GM19238 (cell line): ENCODE measurements around the gene TIMM13.

ENCODE experiments used
- DNase-seq: peaks from one replicate; pipeline ENCODE4 v3.0.0; 2011; ENCODE audit warnings: low spot score; ENCODE audit not compliant: insufficient read length

Gene TIMM13

GRCh38 chr19:2454962-2455850, 27.8 kb upstream of the TIMM13 start:
- DNase-seq, result no peak

GRCh38 chr19:2454199-2454961, 27.0 kb upstream of the TIMM13 start:
- DNase-seq, result no peak

GRCh38 chr19:2453431-2454025, 26.1 kb upstream of the TIMM13 start:
- DNase-seq, result no peak

DNA sequence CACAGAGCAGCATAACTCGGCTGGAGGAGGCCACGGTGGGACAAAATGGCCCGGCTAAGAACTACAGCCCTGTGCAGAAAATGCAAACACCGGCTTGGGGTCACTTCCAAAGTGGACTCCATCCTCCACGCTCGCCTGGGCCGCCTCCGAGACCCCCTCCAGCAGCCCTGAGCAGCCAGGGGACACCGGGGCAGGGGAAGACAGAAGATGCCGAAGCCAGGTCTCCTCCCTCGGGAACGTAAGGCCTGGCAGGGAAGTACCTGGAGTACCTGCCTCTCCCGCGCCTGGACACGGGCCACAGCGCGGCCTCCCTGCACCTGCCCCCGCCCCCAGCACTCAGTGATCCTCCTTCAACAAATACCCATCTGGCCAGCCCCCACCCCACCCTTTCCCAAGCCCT, 24.4 kb upstream of the TIMM13 start:
- no peak for DNase-seq

DNA sequence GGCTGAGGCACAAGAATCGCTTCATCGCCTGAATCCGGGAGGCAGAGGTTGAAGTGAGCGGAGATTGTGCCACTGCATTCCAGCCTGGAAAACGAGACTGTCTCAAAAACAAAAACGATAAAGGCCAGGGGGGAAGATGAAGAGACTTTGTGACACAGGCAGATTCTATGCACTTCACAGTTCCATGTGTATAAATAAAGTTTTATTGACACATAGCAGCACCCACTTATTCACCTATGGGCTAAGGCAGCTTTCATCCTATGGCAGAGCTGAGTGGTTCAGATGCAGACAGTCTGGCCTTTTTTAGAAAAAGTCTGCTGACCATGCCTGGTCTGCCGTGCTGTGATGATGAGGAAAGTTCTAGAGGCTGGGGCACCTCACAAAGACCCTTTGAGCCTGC, 23.8 kb upstream of the TIMM13 start:
- DNase-seq, result no peak

DNA sequence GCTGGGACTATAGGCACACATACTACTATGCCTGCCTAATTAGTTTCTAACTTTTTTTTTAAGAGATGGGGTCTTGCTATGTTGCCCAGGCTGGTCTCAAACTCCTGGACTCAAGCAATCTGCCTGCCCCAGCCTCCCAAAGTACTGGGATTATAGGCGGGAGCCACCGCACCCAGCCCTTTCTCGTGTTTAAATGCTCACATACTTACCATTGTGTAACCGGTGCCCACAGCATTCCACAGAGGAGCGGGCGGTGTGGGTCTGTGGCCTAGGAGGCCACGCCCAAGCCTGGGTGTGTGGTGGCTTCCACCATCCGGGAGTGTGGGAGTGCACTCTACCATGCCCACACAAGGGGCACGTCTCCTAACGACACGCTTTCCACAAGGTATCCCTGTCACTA, 21.6 kb upstream of the TIMM13 start:
- DNase-seq, result no peak

- peak; percentile 54 for DNase-seq
These were observed 19.0 kb upstream of the TIMM13 start for GRCh38 chr19:2446381-2446780.

GRCh38 chr19:2444251-2445002, 17.0 kb upstream of the TIMM13 start:
- DNase-seq, result no peak

GRCh38 chr19:2443785-2444182, 16.4 kb upstream of the TIMM13 start:
- no peak for DNase-seq

DNA sequence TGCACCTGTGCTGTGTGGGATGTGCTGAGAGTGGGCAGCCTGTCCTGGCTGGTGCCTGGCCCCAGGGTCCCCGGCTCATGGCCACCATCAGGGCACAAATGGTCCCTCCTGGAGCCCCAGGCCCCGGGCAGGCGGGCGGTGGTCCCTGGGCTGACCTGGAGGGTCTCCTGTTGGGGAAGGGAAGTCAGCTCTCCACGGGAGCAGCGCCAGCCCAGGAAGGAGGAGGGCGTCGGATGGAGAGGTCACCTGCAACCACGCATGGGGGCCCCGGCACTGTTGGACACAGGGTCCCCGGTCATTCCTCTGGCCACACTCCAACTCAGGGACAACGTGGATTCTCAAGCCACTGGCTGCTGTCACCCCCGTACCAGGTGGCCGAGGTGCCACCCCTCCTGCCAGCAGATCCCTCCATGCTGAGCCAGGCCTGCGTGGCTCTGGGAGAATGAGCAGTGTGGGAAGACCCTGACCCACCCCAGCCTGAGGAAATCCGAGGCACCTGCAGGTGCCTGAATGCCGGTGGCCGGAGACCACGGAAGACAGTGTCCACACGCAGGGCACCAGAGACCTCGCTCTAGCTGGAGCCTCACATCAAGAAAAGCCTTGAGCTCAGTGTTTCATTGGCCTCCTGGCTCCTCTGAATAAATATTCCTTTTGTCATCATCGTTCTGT, 15.9 kb upstream of the TIMM13 start:
- no peak for DNase-seq

DNA sequence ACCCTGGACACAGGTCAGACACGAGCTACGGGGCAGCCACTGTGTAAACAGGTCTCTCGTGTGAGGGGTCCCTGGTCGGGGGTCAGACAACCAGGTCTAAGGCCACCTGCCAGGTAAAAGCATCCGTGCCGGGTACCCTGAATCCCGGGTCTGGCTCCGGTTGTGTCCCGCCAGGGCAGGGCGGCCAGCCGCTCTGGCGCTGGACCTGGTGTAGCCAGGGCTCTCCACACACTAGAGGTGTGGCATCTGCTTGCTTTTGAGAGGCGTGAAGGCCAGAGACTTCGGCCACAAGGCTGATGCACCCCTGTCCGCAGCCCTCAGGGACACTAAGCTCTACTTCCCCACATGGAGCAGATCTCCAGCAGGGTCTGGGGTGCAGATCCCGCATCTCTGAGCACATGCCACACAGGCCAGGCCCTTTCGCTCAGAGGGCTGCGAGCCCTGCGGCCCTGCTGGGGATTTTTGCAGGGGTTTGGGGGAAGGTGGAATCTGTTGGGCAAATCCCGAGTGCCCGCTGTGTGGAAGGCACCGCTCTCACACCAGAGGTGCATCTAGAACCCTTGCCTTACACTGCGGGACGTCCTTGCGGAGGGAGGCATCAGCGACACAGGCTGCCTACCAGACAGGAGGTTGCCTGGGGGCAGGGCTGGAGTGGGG, 13.8 kb upstream of the TIMM13 start:
- no peak for DNase-seq

- DNase-seq, result no peak
These were observed 13.1 kb upstream of the TIMM13 start for GRCh38 chr19:2440515-2440914.

GRCh38 chr19:2438178-2438577, 10.8 kb upstream of the TIMM13 start:
- no peak for DNase-seq

- no peak for DNase-seq
These were observed 9.5 kb upstream of the TIMM13 start for GRCh38 chr19:2436926-2437325.

- no peak for DNase-seq
These were observed 9.0 kb upstream of the TIMM13 start for GRCh38 chr19:2436384-2436783.

DNA sequence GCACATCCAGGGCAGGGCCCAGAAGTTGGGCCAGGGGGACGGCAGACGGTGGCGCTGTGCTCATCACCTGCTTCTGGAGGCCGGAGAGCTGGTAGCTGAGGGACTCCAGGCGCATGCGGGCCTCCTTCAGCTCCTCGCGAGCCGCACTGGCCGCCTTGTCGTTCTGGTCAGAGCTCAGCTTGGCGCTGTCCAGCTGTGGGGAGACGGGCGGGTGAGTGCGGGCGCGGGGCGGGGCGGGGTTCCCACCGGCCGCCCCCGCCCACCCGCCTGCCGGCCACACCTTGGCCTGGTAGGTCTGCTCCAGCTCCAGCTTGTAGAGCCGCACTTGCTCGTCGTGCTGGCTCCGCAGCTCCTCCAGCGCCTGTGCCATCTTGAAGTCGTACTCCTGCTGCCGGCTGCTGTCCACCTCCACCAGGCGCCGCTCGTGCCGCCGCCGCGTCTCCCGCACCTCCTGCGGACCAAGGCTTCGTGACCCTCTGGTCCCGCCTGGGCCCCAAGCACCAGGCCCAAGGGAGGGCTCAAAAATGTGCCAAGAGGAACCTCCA, 7.4 kb upstream of the TIMM13 start:
- DNase-seq, result no peak

GRCh38 chr19:2434267-2434666, 6.9 kb upstream of the TIMM13 start:
- no peak for DNase-seq

- no peak for DNase-seq
These were observed 6.5 kb upstream of the TIMM13 start for GRCh38 chr19:2433854-2434253.

DNA sequence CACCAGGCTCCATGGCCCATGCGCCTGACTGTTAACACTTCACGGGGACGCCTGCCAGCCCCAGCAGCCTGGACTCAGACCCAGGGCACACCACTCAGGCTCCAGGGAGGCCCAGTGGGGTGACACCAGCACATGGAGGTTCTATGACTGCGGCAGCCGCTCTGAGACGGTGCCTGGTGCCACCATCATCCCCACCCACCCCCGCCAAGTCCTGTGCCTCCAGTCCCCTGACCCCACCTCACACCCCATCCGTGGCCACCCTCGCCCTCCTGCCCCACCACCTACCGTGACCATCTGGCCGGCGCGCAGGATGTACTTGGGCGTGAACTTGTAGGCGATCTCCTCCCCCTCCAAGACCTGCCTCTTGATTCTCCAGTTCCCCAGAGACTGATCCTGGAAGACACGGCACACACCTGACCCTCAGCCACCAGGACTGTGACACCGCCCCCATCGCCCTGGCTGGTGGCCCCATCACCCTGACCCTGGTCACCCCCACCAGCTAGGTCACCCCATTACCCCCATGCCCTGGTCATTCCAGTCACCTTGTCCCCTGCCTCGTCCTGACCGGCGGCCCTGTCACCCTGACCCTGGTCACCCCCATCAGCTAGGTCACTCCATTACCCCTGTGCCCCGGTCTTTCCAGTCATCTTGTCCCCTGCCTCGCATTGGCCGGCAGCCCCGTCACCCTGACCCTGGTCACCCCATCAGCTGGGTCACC, 4.9 kb upstream of the TIMM13 start:
- DNase-seq, result no peak
